PFSK-1 (cell line): ENCODE measurements around the gene HHIPL1. TPM values are rescaled to one million over a fixed set of nuclear protein-coding genes. Genes with fewer than 3 reads are reported as not detected.

Source experiments
- FOXP2 ChIP-seq: optimal IDR thresholded peaks from 2 replicates; pipeline ENCODE3; 2011; ENCODE audit warnings: borderline replicate concordance, control low read depth, inconsistent platforms; ENCODE audit not compliant: insufficient read depth; ENCODE audit errors: extremely low read length, extremely low read depth
- POLR2AphosphoS5 ChIP-seq: IDR thresholded peaks from 2 replicates; pipeline ENCODE4 v1.6.1; 2012; ENCODE audit warnings: low read depth, mild to moderate bottlenecking, control low read depth, low read length, moderate library complexity
- REST ChIP-seq, 2 experiments: IDR thresholded peaks; 2 replicates each; pipeline versions ENCODE4 v1.6.1 to v1.8.0; 2011 to 2012; ENCODE audit warnings: low read depth in 2 of 2, low read length in 2 of 2, control low read depth in 1 of 2, inconsistent platforms in 1 of 2, mild to moderate bottlenecking in 1 of 2, moderate library complexity in 1 of 2; ENCODE audit not compliant: insufficient read depth in 1 of 2
- SIN3A ChIP-seq: IDR thresholded peaks from 2 replicates; pipeline ENCODE4 v1.6.1; 2012; ENCODE audit warnings: mild to moderate bottlenecking, low read length, moderate library complexity, borderline replicate concordance; ENCODE audit not compliant: insufficient read depth
- TAF1 ChIP-seq: IDR thresholded peaks from 2 replicates; pipeline ENCODE4 v1.6.1; 2012; ENCODE audit warnings: low read length, control low read depth, borderline replicate concordance; ENCODE audit not compliant: insufficient read depth
- polyA plus RNA-seq: library from polyadenylated mRNA; unstranded; fragments of >200 nt; gene quantifications from one replicate; pipeline ENCODE4 v1.2.1, GENCODE V29; 2012; ENCODE audit warnings: low read depth, missing spikeins; ENCODE audit not compliant: insufficient read length

Gene HHIPL1
- polyA plus RNA-seq = 0.09 TPM

- TF ChIP-seq FOXP2 = no peak
- no peak for TF ChIP-seq SIN3A
- TF ChIP-seq POLR2AphosphoS5 = no peak
- TF ChIP-seq REST (IDR thresholded peaks at IDR 0.05; ENCODE audit: insufficient read depth in 1 of 2, low read depth in 2 of 2, low read length in 2 of 2) = no peak
- no peak for TF ChIP-seq TAF1
Measured at GRCh38 chr14:99644723-99645544, at the start of gene HHIPL1. Gene HHIPL1, plus strand, starts transcription at chr14:99645129. Its CDS starts 79 bp downstream, at chr14:99645208.

GRCh38 chr14:99595524-99595923 is 49.4 kb upstream of the HHIPL1 start:
- TF ChIP-seq REST (IDR thresholded peaks at IDR 0.05; ENCODE audit: insufficient read depth in 1 of 2, low read depth in 2 of 2, low read length in 2 of 2) (no peak), POLR2AphosphoS5 (no peak), SIN3A (no peak), TAF1 (no peak), FOXP2 (no peak)

- no peak for TF ChIP-seq SIN3A
- TF ChIP-seq POLR2AphosphoS5 = no peak
- TF ChIP-seq TAF1 = no peak
- no peak for TF ChIP-seq FOXP2
Measured at GRCh38 chr14:99596071-99596627, 48.8 kb upstream of the HHIPL1 start.

- TF ChIP-seq SIN3A = no peak
- TF ChIP-seq REST (IDR thresholded peaks at IDR 0.05; ENCODE audit: insufficient read depth in 1 of 2, low read depth in 2 of 2, low read length in 2 of 2) = no peak
- TF ChIP-seq TAF1 = no peak
- TF ChIP-seq FOXP2 = no peak
- TF ChIP-seq POLR2AphosphoS5 = no peak
Measured at GRCh38 chr14:99596772-99597171, 48.2 kb upstream of the HHIPL1 start.

GRCh38 chr14:99597911-99598600 is 46.9 kb upstream of the HHIPL1 start:
- TF ChIP-seq FOXP2 (no peak), TAF1 (no peak), POLR2AphosphoS5 (no peak), SIN3A (no peak), REST (IDR thresholded peaks at IDR 0.05; ENCODE audit: insufficient read depth in 1 of 2, low read depth in 2 of 2, low read length in 2 of 2) (no peak)
